Kidney (tissue), 14 donors: Measurements from ENCODE around the gene ERC2. TPM values are rescaled to one million over a fixed set of nuclear protein-coding genes. Genes with fewer than 3 reads are reported as not detected.

Source experiments
- DNase-seq, 5 donors: peaks; one replicate each; pipeline ENCODE4 v3.0.0-alpha.2; 2013 to 2020
- FAIRE-seq: peaks from 2 replicates; lab custom pipeline; 2012; peaks lifted over from hg19 to GRCh38; lab: Jason Lieb, UNC
- H3K27ac ChIP-seq, 2 donors: one replicate each; pipeline ENCODE4 v1.7.0; 2013; ENCODE audit warnings: low read depth in 2 of 2, low read length in 2 of 2, inconsistent platforms in 1 of 2
- H3K27me3 ChIP-seq: one replicate; pipeline ENCODE4 v1.7.1; 2013; ENCODE audit warnings: low read length, inconsistent platforms; ENCODE audit not compliant: control insufficient read depth, insufficient read depth
- H3K36me3 ChIP-seq, 3 donors: one replicate each; pipeline versions ENCODE4 v1.7.0 to v1.7.1; 2013; ENCODE audit warnings: low read length in 3 of 3, control low read depth in 1 of 3, inconsistent platforms in 1 of 3; ENCODE audit not compliant: insufficient read depth in 3 of 3, control insufficient read depth in 2 of 3
- H3K4me1 ChIP-seq, 3 donors: one replicate each; pipeline versions ENCODE4 v1.7.0 to v1.7.1; 2013; ENCODE audit warnings: low read length in 3 of 3, inconsistent platforms in 1 of 3, low read depth in 1 of 3; ENCODE audit not compliant: control insufficient read depth in 2 of 3, insufficient read depth in 2 of 3
- H3K4me3 ChIP-seq, 3 donors: one replicate each; pipeline versions ENCODE4 v1.7.0 to v1.8.1; 2013; ENCODE audit warnings: low read length in 3 of 3, control low read depth in 1 of 3, inconsistent platforms in 1 of 3
- H3K9ac ChIP-seq, 3 donors: one replicate each; pipeline versions ENCODE4 v1.7.0 to v1.7.1; 2013; ENCODE audit warnings: low read length in 3 of 3, control low read depth in 1 of 3, inconsistent platforms in 1 of 3
- H3K9me3 ChIP-seq, 3 donors: one replicate each; pipeline versions ENCODE4 v1.7.0 to v1.7.1; 2013; ENCODE audit warnings: low read length in 3 of 3, control low read depth in 1 of 3, inconsistent platforms in 1 of 3; ENCODE audit not compliant: control insufficient read depth in 2 of 3, insufficient read depth in 1 of 3
- CTCF ChIP-seq: IDR thresholded peaks from 3 replicates; pipeline ENCODE4 v1.5.1; 2012; ENCODE audit warnings: mild to moderate bottlenecking, moderate library complexity, borderline replicate concordance; ENCODE audit not compliant: insufficient read depth; ENCODE audit errors: extremely low read depth
- intact Hi-C: fragments of 100-400 bp; cut with DNase I; formaldehyde crosslinking; loops from one replicate; pipeline ENCODE4 v1.11.1; 2022
- polyA plus RNA-seq: library from polyadenylated mRNA; stranded (reverse); fragments of 350-450 nt; fragmentation: Illumina TruSeq; extraction: RNeasy Lipid Tissue Mini Kit (QIAGEN cat#74804); gene quantifications from one replicate; pipeline ENCODE4 v1.2.3, GENCODE V29; 2014; ENCODE audit warnings: low read depth, low replicate concordance; ENCODE audit not compliant: insufficient read depth
- total RNA-seq: library from RNA; stranded (reverse); fragmentation: NEBNext Ultra II Directional; extraction: Animal tissue kit (Norgen Biotek cat#: 25700); gene quantifications from one replicate; pipeline ENCODE4 v1.2.1, GENCODE V29; 2021
- donor health status: control.
- donor health status: control.
- donor health status: control.
- donor health status: control.
- donor health status: control.
- donor health status: DM: yes; HTN: yes; CAD: no.
- donor health status: Normal renal cell carcinoma (clear cell type).

ERC2 gene
- total and polyA plus RNA-seq, 2 donors from 2014 or later, result 0.92 to 3.8 TPM

GRCh38 chr3:56302417-56302816 lies 165.8 kb downstream of the ERC2 start:
- no peak for FAIRE-seq
- intact Hi-C loops, result no loop called here

GRCh38 chr3:56297281-56297840 lies 170.9 kb downstream of the ERC2 start:
- Histone ChIP-seq H3K4me3 (no peak overlapping the region), H3K9me3 (no peaks in the 10 kb centered on the region), H3K4me1 (no peaks in the 10 kb centered on the region), H3K27ac (no peak overlapping the region), H3K27me3 (no peaks in the 10 kb centered on the region), H3K36me3 (no peaks in the 10 kb centered on the region), H3K9ac (no peak overlapping the region)
- no peak for FAIRE-seq
- intact Hi-C loops, result no loop called here
- no peak for TF ChIP-seq CTCF
- no peak for DNase-seq

More at GRCh38 chr3:56302417-56302816, 165.8 kb downstream of the ERC2 start:
- Histone ChIP-seq H3K27me3 (no peaks in the 10 kb centered on the region), H3K4me1 (no peaks in the 10 kb centered on the region), H3K4me3 (no peak overlapping the region), H3K36me3 (no peaks in the 10 kb centered on the region), H3K27ac (no peak overlapping the region), H3K9me3 (no peaks in the 10 kb centered on the region), H3K9ac (no peak overlapping the region)
- TF ChIP-seq CTCF, result no peak
- no peak for DNase-seq

- FAIRE-seq (no peak), DNase-seq (no peak)
- H3K27me3 ChIP-seq, result no peaks in the 10 kb centered on the region
- no peaks in the 10 kb centered on the region for H3K4me1 ChIP-seq
- no peak overlapping the region for H3K4me3 ChIP-seq
- intact Hi-C loops, result no loop called here
- no peak overlapping the region for H3K9ac ChIP-seq
- no peaks in the 10 kb centered on the region for H3K9me3 ChIP-seq
- H3K27ac ChIP-seq, result no peak overlapping the region
- no peaks in the 10 kb centered on the region for H3K36me3 ChIP-seq
- no peak for TF ChIP-seq CTCF
Observed at GRCh38 chr3:56296361-56296760, 171.9 kb downstream of the ERC2 start.

GRCh38 chr3:56295161-56295560 lies 173.1 kb downstream of the ERC2 start:
- no peak for TF ChIP-seq CTCF
- DNase-seq (no peak), FAIRE-seq (no peak)
- H3K27ac ChIP-seq, result no peak overlapping the region
- H3K4me1 ChIP-seq, result no peaks in the 10 kb centered on the region
- intact Hi-C loops, result no loop called here
- no peaks in the 10 kb centered on the region for H3K36me3 ChIP-seq
- no peak overlapping the region for H3K4me3 ChIP-seq
- no peak overlapping the region for H3K9ac ChIP-seq
- no peaks in the 10 kb centered on the region for H3K27me3 ChIP-seq
- no peaks in the 10 kb centered on the region for H3K9me3 ChIP-seq
